ENCODE data around the gene TPGS2. TPM values are rescaled to one million over a fixed set of nuclear protein-coding genes. Genes with fewer than 3 reads are reported as not detected.
A peak's percentile ranks its signal among the peaks of the same experiment; 100 is the strongest.

Gene TPGS2
- total and polyA plus RNA-seq, 8 donors: 58.3 to 200 (median 155) TPM

- Histone ChIP-seq H3K4me1 (no peaks in the 10 kb centered on the region), H3K36me3 (peaks cover 0 to 42% of the 10 kb centered on the region in 2 donors), H3K27ac (peak overlapping the region; percentile 51 to 55), H3K4me3 (no peak overlapping the region), H3K27me3 (no peaks in the 10 kb centered on the region), H3K9me3 (no peaks in the 10 kb centered on the region)
- intact Hi-C loops (cut with DNase I): no loop called here
- DNase-seq: peak in 2 of 4 donors; percentile 81 to 91
- TF ChIP-seq, protein P1, sequence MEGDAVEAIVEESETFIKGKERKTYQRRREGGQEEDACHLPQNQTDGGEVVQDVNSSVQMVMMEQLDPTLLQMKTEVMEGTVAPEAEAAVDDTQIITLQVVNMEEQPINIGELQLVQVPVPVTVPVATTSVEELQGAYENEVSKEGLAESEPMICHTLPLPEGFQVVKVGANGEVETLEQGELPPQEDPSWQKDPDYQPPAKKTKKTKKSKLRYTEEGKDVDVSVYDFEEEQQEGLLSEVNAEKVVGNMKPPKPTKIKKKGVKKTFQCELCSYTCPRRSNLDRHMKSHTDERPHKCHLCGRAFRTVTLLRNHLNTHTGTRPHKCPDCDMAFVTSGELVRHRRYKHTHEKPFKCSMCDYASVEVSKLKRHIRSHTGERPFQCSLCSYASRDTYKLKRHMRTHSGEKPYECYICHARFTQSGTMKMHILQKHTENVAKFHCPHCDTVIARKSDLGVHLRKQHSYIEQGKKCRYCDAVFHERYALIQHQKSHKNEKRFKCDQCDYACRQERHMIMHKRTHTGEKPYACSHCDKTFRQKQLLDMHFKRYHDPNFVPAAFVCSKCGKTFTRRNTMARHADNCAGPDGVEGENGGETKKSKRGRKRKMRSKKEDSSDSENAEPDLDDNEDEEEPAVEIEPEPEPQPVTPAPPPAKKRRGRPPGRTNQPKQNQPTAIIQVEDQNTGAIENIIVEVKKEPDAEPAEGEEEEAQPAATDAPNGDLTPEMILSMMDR (IDR thresholded peaks at IDR 0.05): no peak
- peak; percentile 13 for ATAC-seq
Observed at GRCh38 chr18:36812678-36813077, 16.1 kb downstream of the TPGS2 start.

DNA sequence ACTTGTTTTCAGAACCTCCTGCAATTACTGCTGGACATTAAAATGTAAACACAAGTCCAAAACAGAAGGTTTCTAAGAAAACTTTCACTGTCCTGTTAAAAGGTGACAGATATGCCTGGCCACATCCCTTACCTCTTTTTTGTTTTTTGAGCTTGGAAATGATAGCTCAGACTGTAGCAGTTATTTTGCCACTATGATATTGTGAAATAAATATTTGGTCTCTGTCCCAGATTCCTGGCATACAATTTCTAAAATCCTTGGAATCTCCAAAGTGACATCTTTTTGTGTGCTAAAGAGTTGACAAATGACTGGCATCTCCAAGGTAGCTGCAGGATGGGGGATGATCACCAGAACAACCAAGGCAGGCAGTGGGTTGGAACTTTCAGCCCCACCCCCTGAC is 16.8 kb downstream of the TPGS2 start:
- H3K36me3 ChIP-seq: peaks cover 0 to 42% of the 10 kb centered on the region in 2 donors
- TF ChIP-seq, protein P1 (IDR thresholded peaks at IDR 0.05): no peak
- H3K4me1 ChIP-seq: no peaks in the 10 kb centered on the region
- H3K9me3 ChIP-seq: no peaks in the 10 kb centered on the region
- peak overlapping the region in 1 of 2 donors; percentile 55 for H3K27ac ChIP-seq
- ATAC-seq: no peak
- no peak overlapping the region for H3K4me3 ChIP-seq
- intact Hi-C loops (cut with DNase I): no loop called here
- DNase-seq: peak in 1 of 4 donors; percentile 28
- no peaks in the 10 kb centered on the region for H3K27me3 ChIP-seq

DNA sequence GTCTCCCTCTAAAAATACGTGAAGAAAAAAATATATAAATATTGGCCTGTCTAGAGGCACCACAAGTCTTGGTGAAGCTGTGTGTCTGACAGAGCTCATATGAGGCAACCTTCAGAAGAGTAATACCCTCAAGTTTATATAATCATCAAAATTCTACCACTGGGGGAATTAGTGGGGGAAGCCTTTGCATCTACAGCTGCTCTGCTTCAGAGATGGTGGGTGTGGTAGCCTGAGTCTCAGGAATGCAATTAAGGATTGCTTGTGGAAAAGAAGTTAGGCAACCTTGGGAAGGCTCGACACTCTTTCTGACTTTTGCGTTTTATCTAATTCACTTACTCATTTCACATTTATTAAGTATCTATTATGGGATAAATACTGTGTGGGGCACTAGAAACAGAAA is 17.4 kb downstream of the TPGS2 start:
- Histone ChIP-seq H3K36me3 (peaks cover 0 to 42% of the 10 kb centered on the region in 2 donors), H3K4me3 (no peak overlapping the region), H3K4me1 (no peaks in the 10 kb centered on the region), H3K27me3 (no peaks in the 10 kb centered on the region), H3K27ac (peak overlapping the region in 1 of 2 donors; percentile 55), H3K9me3 (no peaks in the 10 kb centered on the region)
- ATAC-seq (peak; percentile 46), DNase-seq (no peak)
- TF ChIP-seq, protein P1 (IDR thresholded peaks at IDR 0.05): no peak
- intact Hi-C loops (cut with DNase I): no loop called here

GRCh38 chr18:36809590-36810381 is 19.0 kb downstream of the TPGS2 start:
- TF ChIP-seq, protein P1 (IDR thresholded peaks at IDR 0.05): peak; percentile 76 to 79
- Histone ChIP-seq H3K27ac (no peak overlapping the region), H3K27me3 (no peaks in the 10 kb centered on the region), H3K4me1 (no peaks in the 10 kb centered on the region), H3K4me3 (no peak overlapping the region), H3K36me3 (peaks cover 0 to 57% of the 10 kb centered on the region in 2 donors), H3K9me3 (no peaks in the 10 kb centered on the region)
- intact Hi-C loops (cut with DNase I): no loop called here
- DNase-seq (peak in 1 of 4 donors; percentile 73), ATAC-seq (peak; percentile 91)

GRCh38 chr18:36808681-36809080 is 20.1 kb downstream of the TPGS2 start:
- Histone ChIP-seq H3K9me3 (no peaks in the 10 kb centered on the region), H3K4me1 (no peaks in the 10 kb centered on the region), H3K27me3 (no peaks in the 10 kb centered on the region), H3K4me3 (no peak overlapping the region), H3K36me3 (peaks cover 0 to 67% of the 10 kb centered on the region in 2 donors), H3K27ac (no peak overlapping the region)
- intact Hi-C loops (cut with DNase I): no loop called here
- TF ChIP-seq, protein P1 (IDR thresholded peaks at IDR 0.05): no peak
- ATAC-seq: no peak
- DNase-seq: no peak

Measured in left lung (tissue), 10 donors.